Daoy (cell line): ENCODE results near the gene HPS4. TPM values are rescaled to one million over a fixed set of nuclear protein-coding genes. Genes with fewer than 3 reads are reported as not detected.

ENCODE experiments used
- DNase-seq: peaks from one replicate; pipeline ENCODE4 v3.0.0-alpha.2; 2015; ENCODE audit warnings: low read depth
- total RNA-seq: library from RNA; depleted of rRNA; stranded (reverse); fragments of >200 nt; shearing (Covaris generic); gene quantifications from 2 replicates; pipeline ENCODE4 v1.2.3, GENCODE V29; 2014

Gene HPS4
- total RNA-seq, 1 experiment from 2014 or later, result 38.2 TPM

- DNase-seq, result no peak
Measured at GRCh38 chr22:26499188-26499703, 15.7 kb upstream of the HPS4 start.

- DNase-seq, result no peak
Measured at GRCh38 chr22:26496456-26496855, 12.9 kb upstream of the HPS4 start.

GRCh38 chr22:26494506-26494905 lies 10.9 kb upstream of the HPS4 start:
- no peak for DNase-seq

GRCh38 chr22:26492220-26492619 lies 8.6 kb upstream of the HPS4 start:
- no peak for DNase-seq

GRCh38 chr22:26489447-26490036 lies 6.0 kb upstream of the HPS4 start:
- DNase-seq, result no peak

GRCh38 chr22:26487996-26488395 lies 4.4 kb upstream of the HPS4 start:
- DNase-seq, result no peak

GRCh38 chr22:26486394-26486793 lies 2.8 kb upstream of the HPS4 start:
- no peak for DNase-seq

- DNase-seq, result no peak
Measured at GRCh38 chr22:26485806-26486390, 2.3 kb upstream of the HPS4 start.

GRCh38 chr22:26485013-26485412 lies 1.4 kb upstream of the HPS4 start:
- DNase-seq, result no peak

- DNase-seq, result peak; percentile 17
Measured at GRCh38 chr22:26484360-26484706, 750 bp upstream of the HPS4 start.

GRCh38 chr22:26483043-26483438 lies 542 bp downstream of the HPS4 start:
- DNase-seq, result no peak

- DNase-seq, result no peak
Measured at GRCh38 chr22:26482161-26482560, 1.4 kb downstream of the HPS4 start.

GRCh38 chr22:26481694-26482093 lies 1.9 kb downstream of the HPS4 start:
- DNase-seq, result no peak

GRCh38 chr22:26481112-26481693 lies 2.4 kb downstream of the HPS4 start:
- DNase-seq, result no peak

GRCh38 chr22:26480611-26480932 lies 3.0 kb downstream of the HPS4 start:
- no peak for DNase-seq

- DNase-seq, result peak; percentile 16
Measured at GRCh38 chr22:26479792-26480610, 3.6 kb downstream of the HPS4 start.

- no peak for DNase-seq
Measured at GRCh38 chr22:26479043-26479791, 4.4 kb downstream of the HPS4 start.

- peak; percentile 11 for DNase-seq
Measured at GRCh38 chr22:26477341-26477731, 6.2 kb downstream of the HPS4 start.

- peak; percentile 60 for DNase-seq
Measured at GRCh38 chr22:26476705-26477340, 6.8 kb downstream of the HPS4 start.

- DNase-seq, result peak; percentile 50
Measured at GRCh38 chr22:26474682-26475081, 8.9 kb downstream of the HPS4 start.

- peak; percentile 98 for DNase-seq
Measured at GRCh38 chr22:26471522-26471921, 12.1 kb downstream of the HPS4 start.

- no peak for DNase-seq
Measured at GRCh38 chr22:26470807-26471206, 12.8 kb downstream of the HPS4 start.
